GM12875 (cell line): ENCODE measurements around the gene OSBPL9.
"Not testable (repeated sequence)": the region's sequence is repeated elsewhere in the genome, so short reads cannot be mapped to it uniquely, and the experiment has no call there.

ENCODE experiments used
- H3K4me3 ChIP-seq: one replicate; pipeline ENCODE4 v1.5.1; 2011; ENCODE audit warnings: low read depth, low read length, control low read depth
- CTCF ChIP-seq: IDR thresholded peaks from 2 replicates; pipeline ENCODE4 v1.5.1; 2011; ENCODE audit warnings: low read depth, mild to moderate bottlenecking, control low read depth, inconsistent platforms, low read length, moderate library complexity, borderline replicate concordance; ENCODE audit not compliant: insufficient read depth

Gene OSBPL9

GRCh38 chr1:51794868-51795267, 178.0 kb downstream of the OSBPL9 start:
- no peak for TF ChIP-seq CTCF
- H3K4me3 ChIP-seq = no peak overlapping the region

- TF ChIP-seq CTCF = no peak
- H3K4me3 ChIP-seq = no peak overlapping the region
Observed at GRCh38 chr1:51799372-51799771, 182.5 kb downstream of the OSBPL9 start.

GRCh38 chr1:51814513-51814912, 197.6 kb downstream of the OSBPL9 start:
- no peak for TF ChIP-seq CTCF

GRCh38 chr1:51818487-51818886, 201.6 kb downstream of the OSBPL9 start:
- H3K4me3 ChIP-seq = no peak overlapping the region
- TF ChIP-seq CTCF = no peak

More at GRCh38 chr1:51814513-51814912, 197.6 kb downstream of the OSBPL9 start:
- no peak overlapping the region for H3K4me3 ChIP-seq

GRCh38 chr1:51819021-51819420, 202.1 kb downstream of the OSBPL9 start:
- H3K4me3 ChIP-seq = not testable (repeated sequence)

GRCh38 chr1:51819810-51820209, 202.9 kb downstream of the OSBPL9 start:
- H3K4me3 ChIP-seq = no peak overlapping the region
- TF ChIP-seq CTCF = no peak

- no peak overlapping the region for H3K4me3 ChIP-seq
- no peak for TF ChIP-seq CTCF
Observed at GRCh38 chr1:51829058-51829457, 212.2 kb downstream of the OSBPL9 start.

- no peak overlapping the region for H3K4me3 ChIP-seq
- no peak for TF ChIP-seq CTCF
Observed at GRCh38 chr1:51833700-51834099, 216.8 kb downstream of the OSBPL9 start.
